B cell (primary cell): ENCODE results near the gene MTFMT.

Experiments
- EZH2 ChIP-seq: IDR thresholded peaks from 2 replicates; pipeline ENCODE4 v1.6.1; 2012; ENCODE audit warnings: borderline replicate concordance, low read depth, mild to moderate bottlenecking, moderate library complexity, low read length; ENCODE audit not compliant: insufficient read depth, poor library complexity, severe bottlenecking
- TF ChIP-seq, protein P1 (sequence below): fragments of 200-600 bp; IDR thresholded peaks from one replicate; pipeline ENCODE4 v1.8.0; 2022; ENCODE audit warnings: antibody characterized with exemption, mild to moderate bottlenecking

GRCh38 chr15:65060641-65061397 is 31.4 kb upstream of the MTFMT start:
- TF ChIP-seq, protein P1, sequence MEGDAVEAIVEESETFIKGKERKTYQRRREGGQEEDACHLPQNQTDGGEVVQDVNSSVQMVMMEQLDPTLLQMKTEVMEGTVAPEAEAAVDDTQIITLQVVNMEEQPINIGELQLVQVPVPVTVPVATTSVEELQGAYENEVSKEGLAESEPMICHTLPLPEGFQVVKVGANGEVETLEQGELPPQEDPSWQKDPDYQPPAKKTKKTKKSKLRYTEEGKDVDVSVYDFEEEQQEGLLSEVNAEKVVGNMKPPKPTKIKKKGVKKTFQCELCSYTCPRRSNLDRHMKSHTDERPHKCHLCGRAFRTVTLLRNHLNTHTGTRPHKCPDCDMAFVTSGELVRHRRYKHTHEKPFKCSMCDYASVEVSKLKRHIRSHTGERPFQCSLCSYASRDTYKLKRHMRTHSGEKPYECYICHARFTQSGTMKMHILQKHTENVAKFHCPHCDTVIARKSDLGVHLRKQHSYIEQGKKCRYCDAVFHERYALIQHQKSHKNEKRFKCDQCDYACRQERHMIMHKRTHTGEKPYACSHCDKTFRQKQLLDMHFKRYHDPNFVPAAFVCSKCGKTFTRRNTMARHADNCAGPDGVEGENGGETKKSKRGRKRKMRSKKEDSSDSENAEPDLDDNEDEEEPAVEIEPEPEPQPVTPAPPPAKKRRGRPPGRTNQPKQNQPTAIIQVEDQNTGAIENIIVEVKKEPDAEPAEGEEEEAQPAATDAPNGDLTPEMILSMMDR: no peak
- TF ChIP-seq EZH2: no peak
